H1 (cell line): ENCODE data around the gene NAA40. TPM values are rescaled to one million over a fixed set of nuclear protein-coding genes. Genes with fewer than 3 reads are reported as not detected.

Source experiments
- CTCF ChIA-PET: fragments of 300-600 bp; sonication (Branson Sonifier 250); formaldehyde crosslinking; loops from one replicate; lab custom pipeline; 2021; ENCODE audit not compliant: partially characterized antibody; lab: Charles Lee
- POLR2A ChIA-PET: fragments of 300-600 bp; sonication (Branson Sonifier 250); formaldehyde crosslinking; loops from one replicate; lab custom pipeline; 2021; ENCODE audit warnings: inconsistent platforms; ENCODE audit not compliant: partially characterized antibody; lab: Charles Lee
- DNase-seq, 2 experiments: peaks; one replicate each; pipeline versions ENCODE4 v3.0.0 to v3.0.0-alpha.2; 2010 to 2022; ENCODE audit warnings: low spot score in 2 of 2, low read depth in 1 of 2, mixed read lengths in 1 of 2
- FAIRE-seq: peaks from 2 replicates; lab custom pipeline; 2011; peaks lifted over from hg19 to GRCh38; lab: Jason Lieb, UNC
- H2AFZ ChIP-seq: 2 replicates; pipeline ENCODE4 v1.8.1; 2012; ENCODE audit warnings: low read length, inconsistent platforms
- H2AK5ac ChIP-seq: 2 replicates; pipeline ENCODE4 v1.6.1; 2013; ENCODE audit warnings: low read depth, low read length
- H2BK120ac ChIP-seq: replicated peaks from 2 replicates; pipeline ENCODE3; 2013; ENCODE audit warnings: low read depth, low read length, inconsistent platforms
- H2BK12ac ChIP-seq: 2 replicates; pipeline ENCODE4 v1.6.1; 2013; ENCODE audit warnings: low read depth, low read length
- H2BK15ac ChIP-seq: 2 replicates; pipeline ENCODE4 v1.6.1; 2013; ENCODE audit warnings: low read length
- H2BK20ac ChIP-seq: 2 replicates; pipeline ENCODE4 v1.6.1; 2013; ENCODE audit warnings: low read length
- H2BK5ac ChIP-seq: 2 replicates; pipeline ENCODE4 v1.6.1; 2013; ENCODE audit warnings: low read depth, low read length
- H3K14ac ChIP-seq: 2 replicates; pipeline ENCODE4 v1.6.1; 2013; ENCODE audit warnings: inconsistent platforms; ENCODE audit not compliant: insufficient read length
- H3K18ac ChIP-seq: 2 replicates; pipeline ENCODE4 v1.6.1; 2013; ENCODE audit warnings: low read length; ENCODE audit errors: extremely low read depth
- H3K23ac ChIP-seq: 2 replicates; pipeline ENCODE4 v1.6.1; 2013; ENCODE audit warnings: inconsistent platforms; ENCODE audit not compliant: insufficient read length
- H3K23me2 ChIP-seq: 2 replicates; pipeline ENCODE4 v1.6.1; 2013; ENCODE audit warnings: low read depth, low read length
- H3K27ac ChIP-seq: 2 replicates; pipeline ENCODE4 v1.6.1; 2011; ENCODE audit warnings: low read depth, low read length, inconsistent platforms
- H3K27me3 ChIP-seq, 4 experiments: replicated peaks in 1 of 4; 1 replicate in 1 of 4; 2 replicates in 3 of 4; pipeline versions ENCODE4 v1.6.1 to v1.8.1; 2011 to 2013; ENCODE audit warnings: low read length in 3 of 4, mild to moderate bottlenecking in 3 of 4, inconsistent platforms in 2 of 4, mixed read lengths in 2 of 4, moderate library complexity in 1 of 4; ENCODE audit not compliant: control insufficient read depth in 3 of 4, insufficient read depth in 3 of 4; ENCODE audit errors: extremely low read depth in 1 of 4
- H3K36me3 ChIP-seq, 4 experiments: 2 replicates each; pipeline versions ENCODE4 v1.6.1 to v1.8.1; 2011 to 2013; ENCODE audit warnings: mild to moderate bottlenecking in 4 of 4, low read length in 3 of 4, moderate library complexity in 2 of 4, control low read depth in 1 of 4, inconsistent platforms in 1 of 4; ENCODE audit not compliant: insufficient read depth in 4 of 4, control insufficient read depth in 2 of 4
- H3K4ac ChIP-seq: replicated peaks from 2 replicates; pipeline ENCODE3; 2013; ENCODE audit warnings: low read length, low read depth, mixed read lengths, inconsistent platforms; ENCODE audit not compliant: insufficient read length
- H3K4me1 ChIP-seq, 4 experiments: replicated peaks in 1 of 4; 1 replicate in 1 of 4; 2 replicates in 3 of 4; pipeline versions ENCODE4 v1.6.1 to v1.8.1; 2011 to 2013; ENCODE audit warnings: low read length in 3 of 4, inconsistent platforms in 2 of 4, mixed read lengths in 1 of 4; ENCODE audit not compliant: insufficient read depth in 4 of 4, control insufficient read depth in 3 of 4
- H3K4me2 ChIP-seq, 2 experiments: 2 replicates each; pipeline versions ENCODE4 v1.6.1 to v1.8.1; 2011 to 2013; ENCODE audit warnings: low read depth in 2 of 2, low read length in 2 of 2, control low read depth in 1 of 2, inconsistent platforms in 1 of 2, mild to moderate bottlenecking in 1 of 2; ENCODE audit not compliant: insufficient read depth in 1 of 2
- H3K4me3 ChIP-seq, 4 experiments: fragments of 200-600, 300-600 bp in 1 of 4; sonication (generic), shearing (Covaris generic), sonication (Bioruptor Twin) in 1 of 4; 2 replicates each; pipeline versions ENCODE4 v1.5.1 to v1.8.1; 2011 to 2016; ENCODE audit warnings: low read length in 4 of 4, low read depth in 3 of 4, control low read depth in 2 of 4, inconsistent platforms in 2 of 4, mild to moderate bottlenecking in 2 of 4, mixed read lengths in 1 of 4, moderate library complexity in 1 of 4; ENCODE audit not compliant: insufficient read depth in 2 of 4; ENCODE audit errors: extremely low read depth in 1 of 4
- H3K56ac ChIP-seq: replicated peaks from 2 replicates; pipeline ENCODE3; 2013; ENCODE audit warnings: low read depth, mild to moderate bottlenecking, mixed read lengths, low read length, inconsistent platforms; ENCODE audit not compliant: insufficient read length
- H3K79me1 ChIP-seq: 2 replicates; pipeline ENCODE4 v1.6.1; 2013; ENCODE audit warnings: low read depth, low read length, control low read depth
- H3K79me2 ChIP-seq, 2 experiments: 2 replicates each; pipeline versions ENCODE4 v1.6.1 to v1.8.1; 2012 to 2013; ENCODE audit warnings: low read length in 2 of 2, mild to moderate bottlenecking in 2 of 2, inconsistent platforms in 1 of 2; ENCODE audit not compliant: insufficient read depth in 2 of 2, control insufficient read depth in 1 of 2
- H3K9ac ChIP-seq, 4 experiments: replicated peaks in 1 of 4; 1 replicate in 1 of 4; 2 replicates in 3 of 4; pipeline versions ENCODE4 v1.6.1 to v1.8.1; 2011 to 2013; ENCODE audit warnings: low read depth in 3 of 4, low read length in 3 of 4, control low read depth in 2 of 4, mild to moderate bottlenecking in 2 of 4, moderate library complexity in 2 of 4, inconsistent platforms in 1 of 4; ENCODE audit errors: extremely low read depth in 1 of 4
- H3K9me3 ChIP-seq, 2 experiments: 2 replicates each; pipeline versions ENCODE4 v1.6.1 to v1.8.1; 2012 to 2013; ENCODE audit warnings: mild to moderate bottlenecking in 2 of 2, moderate library complexity in 2 of 2, control low read depth in 1 of 2, inconsistent platforms in 1 of 2, low read depth in 1 of 2, low read length in 1 of 2, mixed read lengths in 1 of 2; ENCODE audit not compliant: insufficient read depth in 2 of 2
- H4K20me1 ChIP-seq, 2 experiments: replicated peaks in 1 of 2; 2 replicates each; pipeline versions ENCODE3 to v1.8.1; 2011 to 2013; ENCODE audit warnings: inconsistent platforms in 2 of 2, low read length in 2 of 2, mild to moderate bottlenecking in 1 of 2; ENCODE audit not compliant: insufficient read depth in 2 of 2, control insufficient read depth in 1 of 2
- H4K5ac ChIP-seq: 2 replicates; pipeline ENCODE4 v1.6.1; 2013; ENCODE audit warnings: low read length, low read depth, mixed read lengths, inconsistent platforms; ENCODE audit not compliant: insufficient read length
- H4K8ac ChIP-seq: 2 replicates; pipeline ENCODE4 v1.8.0; 2013; ENCODE audit warnings: mild to moderate bottlenecking, moderate library complexity, low read length, inconsistent platforms; ENCODE audit not compliant: insufficient read depth; ENCODE audit errors: extremely low read depth
- H4K91ac ChIP-seq: replicated peaks from 2 replicates; pipeline ENCODE3; 2013; ENCODE audit warnings: low read length, mixed read lengths, inconsistent platforms; ENCODE audit not compliant: insufficient read length
- CBX8 ChIP-seq: fragments of 300-800, 300-1000 bp; sonication (generic); IDR thresholded peaks from 2 replicates; pipeline ENCODE4 v1.7.1; 2016; ENCODE audit warnings: low read depth, low read length, borderline replicate concordance
- CEBPB ChIP-seq: IDR thresholded peaks from 2 replicates; pipeline ENCODE4 v1.6.1; 2012; ENCODE audit warnings: low read depth, low read length
- EZH2 ChIP-seq: fragments of 200-600 bp; sonication (generic); IDR thresholded peaks from 2 replicates; pipeline ENCODE4 v1.7.1; 2012; ENCODE audit warnings: low read depth, mild to moderate bottlenecking, moderate library complexity, low read length, inconsistent platforms; ENCODE audit not compliant: severe bottlenecking
- GABPA ChIP-seq: IDR thresholded peaks from 2 replicates; pipeline ENCODE4 v1.6.1; 2011; ENCODE audit warnings: mild to moderate bottlenecking, low read length, moderate library complexity, borderline replicate concordance; ENCODE audit not compliant: insufficient read depth
- JUN ChIP-seq: IDR thresholded peaks from 2 replicates; pipeline ENCODE4 v1.6.1; 2011; ENCODE audit warnings: low read depth, mild to moderate bottlenecking, improper control_type of control experiment, low read length
- SP2 ChIP-seq: IDR thresholded peaks from 2 replicates; pipeline ENCODE4 v1.6.1; 2012; ENCODE audit warnings: mild to moderate bottlenecking, low read length, inconsistent platforms
- YY1 ChIP-seq: IDR thresholded peaks from 2 replicates; pipeline ENCODE4 v1.6.1; 2011; ENCODE audit warnings: low read depth, mild to moderate bottlenecking, low read length
- WGBS, 2 experiments: shearing (Covaris generic) in 1 of 2; methylation state at CpG; one replicate each; pipeline versions ENCODE4 v1.1.6 to v1.1.7; 2013 to 2015; ENCODE audit warnings: low lambda C conversion rate in 2 of 2, mixed read lengths in 2 of 2, inconsistent platforms in 1 of 2, low coverage in 1 of 2, missing lambda C conversion rate in 1 of 2; ENCODE audit not compliant: insufficient replicate concordance in 2 of 2, insufficient coverage in 1 of 2, insufficient read length in 1 of 2; ENCODE audit errors: extremely low coverage in 1 of 2, missing lambda C conversion rate in 1 of 2; 5-methylcytosine and 5-hydroxymethylcytosine counted together
- polyA plus RNA-seq, 7 experiments: library from polyadenylated mRNA; depleted of rRNA in 3 of 7; stranded (reverse) in 5 of 7; unstranded in 2 of 7; fragments of >200 nt in 5 of 7; fragments of 200-250 nt in 2 of 7; gene quantifications; 1 replicate in 5 of 7; 2 replicates in 1 of 7; 4 replicates in 1 of 7; pipeline versions ENCODE4 v1.2.1 to v1.2.3, GENCODE V29; 2011 to 2013; ENCODE audit warnings: missing spikeins in 2 of 7, mixed read lengths in 2 of 7
- total RNA-seq: library from RNA; stranded (reverse); fragmentation: NEBNext Ultra II Directional; extraction: Animal tissue kit (Norgen Biotek cat#: 25700); gene quantifications from 2 replicates; pipeline ENCODE4 v1.2.1, GENCODE V29; 2021
- TF ChIP-seq, protein P1 (sequence below), 3 experiments: IDR thresholded peaks; 1 replicate in 2 of 3; 2 replicates in 1 of 3; pipeline versions ENCODE4 v1.5.1 to v1.6.1; 2011; ENCODE audit warnings: low read length in 3 of 3, mild to moderate bottlenecking in 3 of 3, inconsistent platforms in 2 of 3, low read depth in 1 of 3, moderate library complexity in 1 of 3; ENCODE audit not compliant: insufficient read depth in 1 of 3; ENCODE audit errors: control extremely low read depth in 1 of 3
- TF ChIP-seq, protein P2 (sequence below): IDR thresholded peaks from 2 replicates; pipeline ENCODE4 v1.6.1; 2011; ENCODE audit warnings: low read length, improper control_type of control experiment

Gene NAA40
- total and polyA plus RNA-seq, 2 of the 8 experiments (the other 6 are each of a cell fraction or from before 2014, with no cell fraction given): 20.0 to 31.1 TPM

- no peaks in the 10 kb centered on the region for H3K9me3 ChIP-seq
- H2BK120ac ChIP-seq: no peak overlapping the region
- no peak overlapping the region for H4K8ac ChIP-seq
- no peak overlapping the region for H2AFZ ChIP-seq
- H3K18ac ChIP-seq: no peak overlapping the region
- H3K4ac ChIP-seq: no peak overlapping the region
- H3K36me3 ChIP-seq: peaks cover 0 to 7% (median 5%) of the 10 kb centered on the region in 4 experiments; a peak in 3 of 8 replicates
- H3K56ac ChIP-seq: no peak overlapping the region
- H3K23ac ChIP-seq: no peak overlapping the region
- H2BK15ac ChIP-seq: no peak overlapping the region
- peaks cover 17% of the 10 kb centered on the region for H3K79me1 ChIP-seq
- ChIA-PET CTCF (interaction anchor here (1.4 to 6.4 kb wide), 3 partner anchors 11 to 54 kb away, joined by 5 to 45 read pairs (median 39); partner anchors contain the start of gene MARK2), POLR2A (interaction anchor here (0.7 to 2.1 kb wide), 3 partner anchors 27 to 915 kb away, joined by 3 to 6 read pairs (median 4); partner anchors contain the start of gene RCOR2)
- H3K14ac ChIP-seq: no peak overlapping the region
- no peak overlapping the region for H4K91ac ChIP-seq
- no peaks in the 10 kb centered on the region for H3K27me3 ChIP-seq
- no peak for FAIRE-seq
- H3K79me2 ChIP-seq: peaks cover 4 to 73% of the 10 kb centered on the region in 2 experiments; a peak in 3 of 4 replicates
- H4K5ac ChIP-seq: no peak overlapping the region
- peaks cover 9 to 25% (median 12%) of the 10 kb centered on the region in 4 experiments for H3K4me1 ChIP-seq
- no peak overlapping the region for H3K27ac ChIP-seq
- H3K4me2 ChIP-seq: no peak overlapping the region
- H2BK5ac ChIP-seq: peak overlapping the region; percentile 20; the same call in 1 of the 2 replicates
- H2AK5ac ChIP-seq: no peak overlapping the region
- H2BK12ac ChIP-seq: 0 out of 2 replicates have a peak overlapping the region, but pooled peaks have one; percentile 35
- no peak overlapping the region for H3K4me3 ChIP-seq
- no peaks in the 10 kb centered on the region for H3K23me2 ChIP-seq
- DNase-seq: no peak
- H3K9ac ChIP-seq: no peak overlapping the region
- 90% methylated on average over 7 of the region's 7 CpGs; no CpG with 5 or more reads in 1 of the 2 experiments for WGBS, 2 experiments
- H2BK20ac ChIP-seq: no peak overlapping the region
- peaks cover 12 to 17% of the 10 kb centered on the region in 2 experiments for H4K20me1 ChIP-seq
- TF ChIP-seq YY1 (no peak), CBX8 (no peak), SP2 (no peak), JUN (no peak), CEBPB (no peak), EZH2 (no peak), GABPA (no peak)
- TF ChIP-seq, protein P1, sequence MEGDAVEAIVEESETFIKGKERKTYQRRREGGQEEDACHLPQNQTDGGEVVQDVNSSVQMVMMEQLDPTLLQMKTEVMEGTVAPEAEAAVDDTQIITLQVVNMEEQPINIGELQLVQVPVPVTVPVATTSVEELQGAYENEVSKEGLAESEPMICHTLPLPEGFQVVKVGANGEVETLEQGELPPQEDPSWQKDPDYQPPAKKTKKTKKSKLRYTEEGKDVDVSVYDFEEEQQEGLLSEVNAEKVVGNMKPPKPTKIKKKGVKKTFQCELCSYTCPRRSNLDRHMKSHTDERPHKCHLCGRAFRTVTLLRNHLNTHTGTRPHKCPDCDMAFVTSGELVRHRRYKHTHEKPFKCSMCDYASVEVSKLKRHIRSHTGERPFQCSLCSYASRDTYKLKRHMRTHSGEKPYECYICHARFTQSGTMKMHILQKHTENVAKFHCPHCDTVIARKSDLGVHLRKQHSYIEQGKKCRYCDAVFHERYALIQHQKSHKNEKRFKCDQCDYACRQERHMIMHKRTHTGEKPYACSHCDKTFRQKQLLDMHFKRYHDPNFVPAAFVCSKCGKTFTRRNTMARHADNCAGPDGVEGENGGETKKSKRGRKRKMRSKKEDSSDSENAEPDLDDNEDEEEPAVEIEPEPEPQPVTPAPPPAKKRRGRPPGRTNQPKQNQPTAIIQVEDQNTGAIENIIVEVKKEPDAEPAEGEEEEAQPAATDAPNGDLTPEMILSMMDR (IDR thresholded peaks at IDR 0.05; ENCODE audit: control extremely low read depth in 1 of 3, insufficient read depth in 1 of 3, low read depth in 1 of 3, low read length in 3 of 3): no peak
- TF ChIP-seq, protein P2, sequence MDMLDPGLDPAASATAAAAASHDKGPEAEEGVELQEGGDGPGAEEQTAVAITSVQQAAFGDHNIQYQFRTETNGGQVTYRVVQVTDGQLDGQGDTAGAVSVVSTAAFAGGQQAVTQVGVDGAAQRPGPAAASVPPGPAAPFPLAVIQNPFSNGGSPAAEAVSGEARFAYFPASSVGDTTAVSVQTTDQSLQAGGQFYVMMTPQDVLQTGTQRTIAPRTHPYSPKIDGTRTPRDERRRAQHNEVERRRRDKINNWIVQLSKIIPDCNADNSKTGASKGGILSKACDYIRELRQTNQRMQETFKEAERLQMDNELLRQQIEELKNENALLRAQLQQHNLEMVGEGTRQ: no peak
Observed at GRCh38 chr11:63890368-63890767, 48.4 kb upstream of the NAA40 start.
